Measurements from ENCODE around the gene SCIN.

DNA sequence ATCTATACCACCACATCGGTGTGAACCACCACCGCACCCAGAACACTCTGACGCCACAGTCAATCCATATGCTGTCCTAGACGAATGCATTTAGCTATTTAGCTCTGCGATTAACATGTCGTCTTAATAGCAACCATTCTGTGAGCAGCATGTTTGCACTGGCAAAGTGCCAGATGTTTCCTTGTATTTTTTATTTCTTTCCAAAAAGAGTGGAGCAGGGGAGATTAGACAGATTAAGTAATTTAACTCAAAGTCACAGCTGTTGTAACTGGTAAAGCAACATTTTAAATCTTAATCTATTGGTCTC is 59.9 kb downstream of the SCIN start:
- no peak for TF ChIP-seq POLR2A (IDR thresholded peaks at IDR 0.05)
- TF ChIP-seq, protein P1, sequence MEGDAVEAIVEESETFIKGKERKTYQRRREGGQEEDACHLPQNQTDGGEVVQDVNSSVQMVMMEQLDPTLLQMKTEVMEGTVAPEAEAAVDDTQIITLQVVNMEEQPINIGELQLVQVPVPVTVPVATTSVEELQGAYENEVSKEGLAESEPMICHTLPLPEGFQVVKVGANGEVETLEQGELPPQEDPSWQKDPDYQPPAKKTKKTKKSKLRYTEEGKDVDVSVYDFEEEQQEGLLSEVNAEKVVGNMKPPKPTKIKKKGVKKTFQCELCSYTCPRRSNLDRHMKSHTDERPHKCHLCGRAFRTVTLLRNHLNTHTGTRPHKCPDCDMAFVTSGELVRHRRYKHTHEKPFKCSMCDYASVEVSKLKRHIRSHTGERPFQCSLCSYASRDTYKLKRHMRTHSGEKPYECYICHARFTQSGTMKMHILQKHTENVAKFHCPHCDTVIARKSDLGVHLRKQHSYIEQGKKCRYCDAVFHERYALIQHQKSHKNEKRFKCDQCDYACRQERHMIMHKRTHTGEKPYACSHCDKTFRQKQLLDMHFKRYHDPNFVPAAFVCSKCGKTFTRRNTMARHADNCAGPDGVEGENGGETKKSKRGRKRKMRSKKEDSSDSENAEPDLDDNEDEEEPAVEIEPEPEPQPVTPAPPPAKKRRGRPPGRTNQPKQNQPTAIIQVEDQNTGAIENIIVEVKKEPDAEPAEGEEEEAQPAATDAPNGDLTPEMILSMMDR (IDR thresholded peaks at IDR 0.05), result no peak

Measured in sigmoid colon (tissue), 3 donors.